Hematopoietic multipotent progenitor cell treated with erythropoietin and hydrocortisone succinate and interleukin-3 and kit ligand, for 6 days (in vitro differentiated cells): ENCODE data around the gene DNAH9.
"Not testable (repeated sequence)": the region's sequence is repeated elsewhere in the genome, so short reads cannot be mapped to it uniquely, and the experiment has no call there.

Experiments used
- DNase-seq: peaks from one replicate; pipeline ENCODE4 v3.0.0-alpha.2; 2015

DNAH9 gene

DNA sequence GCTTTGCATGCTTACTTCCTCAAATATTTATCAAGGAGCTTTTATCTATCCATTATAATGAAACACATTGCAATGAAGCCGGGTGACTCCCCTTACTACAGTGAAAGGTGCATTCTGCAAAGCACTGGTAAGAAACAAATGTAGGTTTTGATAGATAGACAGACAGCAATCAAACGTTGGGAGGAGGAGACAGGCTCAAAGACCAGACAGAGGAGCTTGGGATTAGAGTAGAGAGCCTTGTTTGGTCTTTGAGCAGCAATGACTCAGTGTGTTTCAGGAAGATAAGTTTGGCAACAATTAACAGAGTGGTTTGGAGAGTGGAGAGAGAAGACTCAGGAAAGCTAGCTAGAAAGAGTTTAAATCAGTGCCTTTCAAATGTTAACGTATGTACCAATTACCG is 330.2 kb downstream of the DNAH9 start:
- peak; percentile 49 for DNase-seq

DNA sequence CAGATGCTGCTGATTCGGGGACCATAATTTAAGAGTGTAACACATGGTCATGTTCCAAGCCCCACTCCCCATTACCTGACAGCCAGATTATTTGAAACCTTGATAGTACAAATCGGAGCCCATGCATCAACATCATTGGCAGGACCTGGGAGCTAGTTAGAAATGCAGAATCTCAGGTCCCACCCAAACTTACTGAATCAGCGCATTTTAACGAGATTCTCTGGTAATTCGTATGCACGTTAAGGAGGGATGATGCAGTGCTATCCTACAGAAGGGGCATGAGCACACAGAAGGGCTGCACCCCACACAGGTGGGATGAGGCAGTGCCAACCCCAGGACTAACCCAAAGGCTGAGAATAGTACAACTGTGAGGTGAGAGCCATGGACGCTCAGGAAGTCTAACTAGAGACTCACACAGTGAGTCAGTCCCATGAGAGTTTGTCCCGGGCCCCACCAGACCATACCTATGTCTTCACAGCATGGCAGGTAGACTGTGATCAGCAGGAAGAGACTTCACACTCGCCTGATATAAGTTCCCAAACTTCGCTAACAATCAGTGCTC is 334.1 kb downstream of the DNAH9 start:
- no peak for DNase-seq

DNA sequence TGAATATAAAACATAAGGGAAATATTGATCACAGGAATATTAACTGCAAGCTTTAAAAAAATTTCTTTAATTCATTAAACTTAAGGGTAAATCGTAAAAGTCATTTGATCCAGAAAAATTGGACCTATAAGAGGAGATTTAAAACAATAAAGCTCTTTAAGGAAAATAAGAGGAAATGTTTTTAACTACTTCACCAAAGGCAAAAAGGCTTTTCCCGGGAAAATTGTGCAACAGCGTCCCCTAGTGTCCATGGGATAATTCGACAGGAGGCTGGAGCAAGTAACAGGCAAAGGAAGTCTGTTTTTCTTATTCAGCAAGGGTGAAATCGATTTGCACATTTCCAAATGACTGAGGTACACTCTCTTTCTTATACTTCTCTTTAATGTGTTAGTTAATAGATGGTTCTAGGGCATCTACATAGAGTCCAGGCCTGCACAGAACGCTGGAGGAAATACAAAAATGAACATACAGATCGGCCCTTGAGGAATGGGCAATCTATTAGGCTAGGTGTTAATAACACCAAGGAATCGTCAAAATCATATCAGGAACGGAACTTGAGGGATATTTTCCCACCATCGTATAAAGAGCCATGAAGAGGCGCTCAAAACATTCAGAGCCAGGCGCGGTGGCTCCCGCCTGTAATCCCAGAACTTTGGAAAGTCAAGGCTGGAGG is 337.6 kb downstream of the DNAH9 start:
- DNase-seq: peak; percentile 73

DNA sequence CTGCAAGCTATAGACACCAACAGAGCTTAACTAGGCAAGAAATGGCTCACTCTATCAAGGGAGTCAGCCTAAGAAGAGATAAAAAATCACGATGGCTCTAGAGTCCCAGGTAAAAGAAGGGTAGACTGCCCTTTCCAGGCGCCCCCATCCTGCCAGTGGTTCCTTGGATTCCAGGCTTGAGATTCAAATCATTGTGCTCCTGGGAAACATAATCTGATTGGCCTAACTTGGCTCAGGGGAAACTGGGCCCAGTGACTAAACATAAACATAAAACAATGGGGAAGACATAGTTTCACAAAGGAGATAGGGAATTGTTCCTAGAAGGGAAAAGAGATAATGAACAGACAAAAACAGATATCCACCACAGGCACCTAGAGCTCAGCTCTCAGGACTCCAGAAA is 342.6 kb downstream of the DNAH9 start:
- DNase-seq: no peak

DNA sequence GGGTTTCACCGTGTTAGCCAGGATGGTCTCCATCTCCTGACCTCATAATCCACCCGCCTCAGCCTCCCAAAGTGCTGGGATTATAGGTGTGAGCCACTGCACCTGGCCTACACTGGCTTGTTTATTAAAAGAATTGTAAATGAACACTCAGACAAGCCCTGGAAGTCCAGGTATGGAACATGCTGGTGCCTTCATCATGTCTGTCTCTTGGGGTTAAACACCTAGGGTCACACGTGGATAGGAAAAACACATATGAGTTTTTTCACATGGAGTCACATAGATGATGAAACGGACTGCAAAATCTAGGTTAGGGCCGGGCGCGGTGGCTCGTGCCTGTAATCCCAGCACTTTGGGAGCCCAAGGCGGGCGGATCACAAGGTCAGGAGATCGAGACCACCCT is 344.8 kb downstream of the DNAH9 start:
- not testable (repeated sequence) for DNase-seq

DNA sequence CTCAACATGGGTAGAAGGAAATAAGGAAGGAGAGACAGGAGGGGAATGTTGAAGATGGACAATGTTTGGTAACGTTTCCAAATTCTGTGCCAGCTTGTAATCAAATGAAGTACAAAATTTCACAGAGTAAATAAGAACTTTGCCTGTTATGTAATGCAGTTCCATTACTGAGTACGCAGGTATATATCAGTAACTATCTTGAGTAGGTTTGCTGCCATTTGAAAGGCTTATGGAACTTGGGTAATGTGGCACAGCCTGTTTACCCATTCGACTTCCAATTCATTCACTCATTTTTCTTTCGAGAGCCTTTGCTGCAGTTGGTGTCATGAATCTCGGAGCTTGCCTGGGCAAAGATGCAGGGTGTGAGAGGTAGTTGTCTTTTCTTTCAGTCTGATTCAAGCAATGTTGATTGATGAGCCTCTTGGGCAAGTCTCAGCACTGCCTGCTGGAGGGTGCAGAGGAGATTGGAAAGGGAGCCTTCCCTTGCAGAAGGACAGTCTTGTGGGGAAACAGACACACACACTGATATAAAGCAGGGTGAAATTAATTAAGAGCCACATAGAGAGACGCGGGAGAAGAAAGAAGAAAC is 345.6 kb downstream of the DNAH9 start:
- no peak for DNase-seq

DNA sequence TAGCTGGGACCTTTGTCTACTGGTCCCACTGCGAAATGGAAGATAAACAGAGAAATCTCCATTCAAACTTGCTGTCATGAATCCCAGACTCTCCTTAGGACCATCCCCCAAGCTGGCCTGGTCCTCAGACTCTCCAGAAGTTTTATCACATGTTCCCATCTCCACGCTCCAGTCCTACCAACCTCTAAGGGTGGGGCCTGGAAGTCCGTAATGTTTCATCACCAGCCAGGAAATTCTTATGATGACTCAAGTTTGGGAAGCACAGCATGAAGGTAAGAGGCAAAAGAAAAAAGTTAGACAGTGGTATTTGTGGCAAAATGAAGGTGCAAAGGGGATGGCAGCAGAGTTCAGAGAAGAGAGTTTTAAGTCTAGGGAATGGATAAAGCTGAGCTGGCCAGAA is 346.3 kb downstream of the DNAH9 start:
- DNase-seq: no peak

DNA sequence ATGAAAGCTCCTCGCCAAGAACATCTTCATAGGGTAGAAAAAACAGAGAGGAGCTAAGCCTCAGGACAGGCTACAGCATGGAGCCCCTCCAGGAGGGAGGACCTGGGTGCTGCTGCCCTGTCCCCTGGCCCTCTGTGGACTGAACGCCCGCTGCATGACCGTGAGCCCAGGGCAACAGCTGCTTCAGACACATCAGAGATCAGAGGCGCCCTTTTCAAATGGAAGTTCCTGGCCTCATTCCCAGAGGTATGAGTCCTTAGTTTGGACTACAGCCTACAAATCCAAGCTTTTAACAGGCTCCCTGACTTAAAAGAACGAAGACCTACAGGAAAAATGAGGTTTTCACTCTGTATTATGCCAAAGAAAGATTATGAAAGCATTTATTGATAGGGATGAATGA is 350.5 kb downstream of the DNAH9 start:
- DNase-seq: no peak

DNA sequence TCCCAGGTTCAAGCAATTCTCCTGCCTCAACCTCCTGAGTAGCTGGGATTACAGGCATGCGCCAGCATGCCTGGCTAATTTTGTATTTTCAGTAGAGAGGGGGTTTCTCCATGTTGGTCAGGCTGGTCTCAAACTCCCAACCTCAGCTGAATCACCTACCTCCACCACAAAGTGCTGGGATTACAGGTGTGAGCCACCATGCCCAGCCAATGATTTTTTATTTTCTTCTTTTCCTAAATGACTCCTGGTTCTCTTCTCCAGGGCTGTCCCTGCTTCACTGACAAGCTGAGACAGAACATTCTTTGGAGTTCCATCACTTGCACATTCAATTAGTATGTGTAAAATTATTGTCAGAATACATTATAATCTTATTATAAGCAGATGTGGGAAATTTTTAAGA is 351.3 kb downstream of the DNAH9 start:
- DNase-seq: not testable (repeated sequence)

DNA sequence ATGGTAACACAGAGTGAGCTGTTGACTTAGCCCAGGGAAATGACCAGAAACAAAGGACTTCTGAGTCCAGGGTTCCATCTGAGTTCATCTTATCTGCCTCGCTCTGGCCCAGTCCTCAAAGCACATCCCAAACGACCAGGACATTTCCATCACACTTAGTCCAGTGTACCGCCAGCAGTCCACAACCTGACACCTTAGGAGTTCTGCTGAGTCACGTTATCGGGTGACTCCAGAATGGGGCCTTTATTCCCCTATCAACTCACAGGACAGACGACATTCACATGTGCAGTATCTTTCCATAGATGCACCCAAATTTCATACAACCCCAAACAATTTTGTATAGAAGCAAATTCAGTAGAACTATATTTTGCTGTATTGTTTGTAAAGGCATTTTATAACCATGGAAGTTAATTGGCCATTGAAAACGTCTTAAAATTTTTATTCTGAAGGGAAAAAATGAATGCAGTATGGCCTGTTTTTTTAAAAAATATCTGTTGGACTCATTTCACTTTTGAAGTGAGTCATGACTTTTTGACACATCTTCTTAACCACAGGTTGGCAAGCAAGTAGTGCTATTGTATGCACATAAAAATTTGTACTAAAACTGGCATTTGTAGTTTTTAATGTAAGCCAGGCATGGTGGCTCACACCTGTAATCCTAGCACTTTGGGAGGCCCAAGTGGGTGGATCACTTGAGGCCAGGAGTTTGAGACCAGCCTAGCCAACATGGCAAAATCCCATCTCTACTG is 352.7 kb downstream of the DNAH9 start:
- no peak for DNase-seq

DNA sequence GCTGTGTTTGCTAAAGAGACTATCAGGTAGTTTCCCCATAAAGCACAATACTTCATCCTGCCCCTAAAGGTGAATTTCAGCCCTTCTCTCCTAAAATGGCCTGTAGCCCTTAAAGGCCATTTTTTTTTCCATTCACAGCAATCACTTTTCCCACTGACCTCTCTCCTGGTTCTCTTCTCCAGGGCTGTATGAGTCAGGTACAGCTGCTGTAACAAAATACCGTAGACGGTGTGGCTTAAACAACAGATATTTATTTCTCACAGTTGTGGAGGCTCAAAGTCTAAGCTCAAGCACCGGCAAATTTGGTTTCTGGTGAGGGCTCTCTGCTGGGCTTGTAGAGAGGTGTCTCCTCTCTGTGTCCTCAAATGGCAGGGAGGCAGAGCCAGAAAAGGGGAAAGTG is 354.3 kb downstream of the DNAH9 start:
- DNase-seq: no peak

DNA sequence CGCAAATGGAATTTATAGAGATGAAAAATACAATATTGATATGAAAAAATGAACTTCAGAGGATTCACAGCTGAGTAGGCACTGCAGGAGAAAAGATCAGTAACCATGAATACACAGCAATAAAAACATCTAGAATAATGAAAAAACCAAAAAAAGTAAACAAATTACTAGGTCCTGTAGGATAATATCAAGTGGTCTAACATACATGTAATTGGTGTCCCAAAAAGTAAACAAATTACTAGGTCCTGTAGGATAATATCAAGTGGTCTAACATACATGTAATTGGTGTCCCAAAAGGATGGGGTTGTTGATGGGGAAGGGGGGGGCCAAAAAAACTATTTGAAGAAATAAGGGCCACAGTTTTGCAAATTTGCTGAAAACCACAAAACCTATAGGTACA is 355.7 kb downstream of the DNAH9 start:
- no peak for DNase-seq

DNA sequence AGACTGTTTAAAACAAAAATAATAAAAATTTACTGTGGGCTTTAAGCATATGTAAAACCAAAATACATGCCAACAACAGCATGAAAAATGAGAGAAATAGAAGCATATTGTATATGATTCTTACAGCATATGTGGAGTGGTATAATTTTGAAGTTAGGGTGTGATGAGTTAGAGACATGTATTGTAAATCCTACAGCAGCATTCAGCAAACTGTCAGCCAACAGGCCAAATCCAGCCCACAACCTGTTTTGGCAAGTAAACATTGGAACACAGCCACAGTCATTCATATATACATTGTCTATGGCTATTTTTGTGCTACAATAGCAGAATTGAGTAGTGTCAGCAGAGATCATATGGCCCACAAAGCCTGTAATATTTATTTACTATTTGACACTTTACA is 356.7 kb downstream of the DNAH9 start:
- DNase-seq: no peak

DNA sequence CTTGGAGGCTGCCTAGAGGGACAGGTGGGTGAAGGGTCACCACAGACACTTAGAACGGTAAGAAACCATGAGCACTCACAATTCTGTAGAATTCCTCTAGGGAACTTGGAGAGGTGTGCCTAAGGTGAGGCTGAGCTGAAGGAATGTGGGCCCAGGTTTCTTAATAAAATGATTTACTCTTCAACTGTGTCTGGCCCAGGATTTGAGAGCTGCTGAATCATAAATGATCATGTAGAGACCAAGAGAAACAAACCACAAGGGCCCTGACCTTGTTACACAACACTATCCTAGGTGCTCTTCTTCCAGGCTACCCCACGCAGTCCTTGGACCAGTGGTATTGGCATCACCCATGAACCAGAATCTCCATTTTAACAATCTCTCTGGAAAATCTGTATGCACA is 371.3 kb downstream of the DNAH9 start:
- no peak for DNase-seq

DNA sequence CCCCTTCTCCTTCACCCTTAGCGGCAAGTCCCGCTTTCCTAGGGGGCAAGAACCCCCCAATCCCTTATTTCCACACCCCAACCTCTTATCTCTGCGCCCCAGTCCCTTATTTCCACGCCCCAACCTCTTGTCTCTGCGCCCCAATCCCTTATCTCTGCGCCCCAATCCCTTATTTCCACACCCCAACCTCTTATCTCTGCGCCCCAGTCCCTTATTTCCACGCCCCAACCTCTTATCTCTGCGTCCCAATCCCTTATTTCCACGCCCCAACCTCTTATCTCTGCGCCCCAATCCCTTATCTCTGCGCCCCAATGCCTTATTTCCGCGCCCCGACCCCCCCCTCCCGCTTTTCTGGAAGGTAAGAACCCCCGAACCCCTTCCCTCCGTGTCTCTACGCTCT is 374.5 kb downstream of the DNAH9 start:
- not testable (repeated sequence) for DNase-seq

DNA sequence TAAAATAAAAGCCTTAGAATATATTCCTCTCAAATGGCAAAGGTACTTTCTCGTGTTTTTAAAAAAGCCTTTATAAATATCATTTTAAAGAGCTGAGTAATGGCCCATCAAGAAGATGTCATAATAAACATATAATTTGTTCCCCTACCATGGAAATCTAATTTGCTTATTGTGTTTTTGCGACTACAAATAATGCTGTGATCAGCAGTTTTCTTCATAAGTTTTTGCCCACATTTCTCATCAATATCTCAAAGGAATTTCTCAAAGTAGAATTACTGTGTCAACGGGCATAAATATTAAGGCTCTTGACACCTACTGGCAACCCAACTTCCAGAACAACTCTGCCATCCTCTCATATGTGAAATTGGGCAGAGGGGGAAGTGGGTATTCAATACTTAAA is 381.5 kb downstream of the DNAH9 start:
- no peak for DNase-seq

DNA sequence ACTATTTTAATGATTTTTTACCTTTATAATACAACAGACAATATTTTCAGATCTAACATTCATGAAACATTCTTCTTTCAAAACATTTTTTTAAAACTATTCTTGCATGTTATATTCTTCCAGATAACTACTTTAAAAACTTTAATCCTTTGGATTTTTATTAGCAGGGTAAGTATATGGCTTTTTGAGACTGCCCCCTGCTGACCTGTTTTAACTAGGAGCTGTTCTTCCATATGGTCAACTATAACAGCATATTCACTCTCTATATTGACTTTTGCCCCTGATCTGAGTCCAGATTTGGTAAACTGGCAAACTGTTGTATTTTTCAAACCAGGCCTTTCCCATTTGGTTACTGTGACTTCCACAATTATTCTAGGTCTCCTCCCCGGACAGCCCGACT is 382.5 kb downstream of the DNAH9 start:
- DNase-seq: peak; percentile 21

DNA sequence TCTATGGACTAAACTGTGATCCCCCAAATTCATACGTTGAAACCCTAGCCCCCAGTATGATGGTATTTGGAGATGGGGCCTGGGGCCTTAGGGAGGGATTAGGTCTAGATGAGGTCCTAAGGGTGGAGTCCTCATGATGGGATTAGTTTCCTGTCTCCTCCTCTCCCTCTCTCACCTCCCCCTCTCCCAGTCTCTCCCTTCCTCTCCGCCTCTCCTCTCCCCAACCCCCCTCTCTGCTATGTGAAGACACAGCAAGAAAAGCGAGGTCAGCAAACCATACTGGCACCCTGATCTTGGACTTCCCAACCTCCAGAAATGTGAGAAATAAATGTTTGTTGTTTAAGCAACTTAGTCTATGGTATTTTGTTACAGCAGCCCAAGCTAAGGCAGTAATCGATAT is 383.6 kb downstream of the DNAH9 start:
- no peak for DNase-seq

DNA sequence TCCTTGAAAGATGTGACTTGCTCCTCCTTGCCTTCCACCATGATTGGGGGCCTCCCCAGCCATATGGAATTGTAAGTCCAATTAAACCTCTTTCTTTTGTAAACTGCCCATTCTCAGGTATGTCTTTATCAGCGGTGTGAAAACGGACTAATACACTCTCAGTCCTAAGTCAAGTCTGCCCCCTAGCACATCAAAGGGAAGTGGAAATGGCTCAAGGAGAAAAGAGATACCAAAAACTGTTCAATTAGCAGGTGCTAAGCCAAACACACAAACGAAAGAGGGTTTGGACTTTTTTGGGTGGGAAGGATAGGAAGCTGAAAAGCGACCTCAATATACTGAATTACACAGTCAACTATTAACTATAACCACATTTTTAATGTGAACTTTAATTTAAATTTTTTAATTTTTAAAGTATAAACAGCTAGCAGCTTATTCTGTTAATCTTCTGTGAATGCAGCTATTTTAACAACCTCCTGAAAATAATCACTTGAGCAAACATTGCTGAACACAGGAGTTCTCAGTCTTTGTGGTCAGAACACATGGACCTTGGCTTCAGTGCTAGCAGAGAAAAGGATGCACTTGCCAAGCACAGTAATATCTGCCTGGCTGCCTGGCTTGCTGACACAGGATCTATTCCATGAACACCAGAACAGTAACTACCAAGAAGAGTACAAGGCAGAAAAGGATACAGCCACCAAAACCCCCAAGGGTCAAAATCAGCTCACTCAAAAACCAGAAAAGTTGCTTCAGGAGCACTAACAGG is 388.1 kb downstream of the DNAH9 start:
- no peak for DNase-seq

DNA sequence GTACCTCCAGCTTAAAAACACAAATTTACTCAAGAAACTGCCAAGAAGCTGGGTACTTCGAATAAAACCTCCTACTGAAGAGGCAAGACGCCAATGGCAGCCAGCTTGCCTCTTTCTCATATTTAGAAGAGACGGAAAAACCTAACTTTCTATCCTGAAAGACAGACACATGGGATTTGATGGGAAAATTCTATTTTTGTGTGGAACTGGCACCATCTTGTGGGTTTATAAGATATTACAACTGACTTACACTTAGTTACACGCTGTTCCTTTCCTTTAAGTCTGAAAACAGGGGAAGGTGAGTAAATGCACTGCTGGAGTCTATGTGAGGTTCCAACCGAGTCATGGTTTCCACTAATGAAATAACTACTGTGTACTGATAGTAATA is 388.7 kb downstream of the DNAH9 start:
- DNase-seq: peak; percentile 43

DNA sequence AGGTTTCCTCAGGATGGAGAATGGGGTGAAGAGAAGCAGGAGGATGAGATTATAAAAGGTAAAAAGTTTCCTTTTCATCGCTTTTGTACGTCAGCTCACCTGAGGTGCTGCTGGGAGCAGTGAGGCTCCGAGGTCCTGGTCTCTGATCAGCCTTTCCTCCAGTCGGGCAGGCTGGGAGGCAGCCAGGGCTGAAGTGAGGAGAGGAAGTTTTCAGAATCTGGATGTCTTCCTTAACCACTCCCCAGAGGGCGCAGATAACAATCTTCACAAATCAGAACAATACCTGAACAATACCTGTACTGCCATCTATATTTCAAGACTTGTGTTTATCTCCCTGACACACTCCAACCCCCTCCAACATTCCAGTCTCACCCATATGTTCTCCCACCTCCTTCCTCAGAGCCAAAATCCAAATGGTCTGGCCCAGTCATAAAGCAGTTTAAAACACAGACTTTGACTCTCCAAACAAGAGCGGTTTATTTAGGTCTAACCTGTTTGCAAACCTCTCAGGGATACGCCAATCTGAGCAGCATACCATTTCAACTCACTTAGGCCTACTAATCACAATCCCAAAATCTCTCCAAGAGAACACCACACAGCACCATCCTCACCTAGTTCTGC is 392.2 kb downstream of the DNAH9 start:
- no peak for DNase-seq

DNA sequence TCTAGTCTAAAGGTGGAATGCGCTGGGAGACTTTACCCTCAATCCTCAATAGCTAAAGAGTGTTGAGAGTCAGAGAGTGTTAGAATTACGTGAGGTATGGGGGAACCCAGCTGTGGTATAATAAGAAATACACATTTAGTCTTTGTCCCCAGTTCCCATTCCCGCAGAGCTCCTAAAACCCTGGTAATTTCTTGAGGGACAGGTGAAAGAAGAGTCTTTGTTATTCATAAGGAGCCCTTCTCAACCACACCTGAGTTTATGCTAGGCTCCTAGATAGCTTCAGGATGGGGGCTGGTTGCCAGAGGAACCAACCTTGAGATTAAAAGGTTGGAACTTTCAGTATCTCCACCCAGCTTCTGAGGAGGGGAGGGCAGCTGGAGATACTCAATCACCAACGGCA is 393.2 kb downstream of the DNAH9 start:
- DNase-seq: no peak

DNA sequence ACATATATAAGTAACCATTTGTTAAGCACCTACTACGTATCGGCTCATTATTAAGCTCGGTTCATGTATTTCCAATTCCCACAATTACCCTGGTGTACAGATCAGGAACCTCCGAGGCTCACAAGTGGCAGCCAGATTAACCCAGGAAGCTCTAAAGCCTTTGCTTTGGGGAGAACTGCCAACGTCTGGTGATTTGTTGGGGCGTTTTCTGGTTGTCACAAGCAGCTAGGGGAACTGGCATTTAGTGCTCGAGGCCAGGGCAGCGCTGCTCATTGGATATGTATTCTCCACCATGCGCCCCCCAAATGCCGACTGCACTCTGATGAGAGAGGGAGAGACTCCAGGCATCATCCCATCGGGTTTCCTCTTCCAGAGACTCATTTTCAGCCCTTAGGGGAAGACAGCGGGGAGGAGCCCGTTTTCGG is 398.5 kb downstream of the DNAH9 start:
- peak; percentile 91 for DNase-seq
